ENCODE results near the gene TBC1D2B.

The TBC1D2B gene

GRCh38 chr15:78069052-78069414 lies 8.5 kb downstream of the TBC1D2B start:
- H3K27ac ChIP-seq (ENCODE audit: low read depth, low read length): no peak overlapping the region
- no peak for DNase-seq
- no peak overlapping the region for H3K4me3 ChIP-seq (ENCODE audit: low read length)
- H3K79me2 ChIP-seq (ENCODE audit: control insufficient read depth, insufficient read depth, low read length): peaks cover 2% of the 10 kb centered on the region
- H3K9ac ChIP-seq (ENCODE audit: low read length): no peak overlapping the region
- H2BK15ac ChIP-seq (replicated peaks; ENCODE audit: low read depth): no peak overlapping the region
- no peak overlapping the region for H2BK120ac ChIP-seq (ENCODE audit: low read depth, low read length)
- no peaks in the 10 kb centered on the region for H3K27me3 ChIP-seq (ENCODE audit: insufficient read depth, low read length, poor library complexity)
- no peak overlapping the region for H4K5ac ChIP-seq (ENCODE audit: low read length)
- H3K18ac ChIP-seq (ENCODE audit: low read length): no peak overlapping the region
- no peak overlapping the region for H3K4ac ChIP-seq (ENCODE audit: low read depth, low read length)
- no peak overlapping the region for H3K56ac ChIP-seq (ENCODE audit: low read length)
- no peak overlapping the region for H3K4me2 ChIP-seq (ENCODE audit: low read length)
- peaks cover 7% of the 10 kb centered on the region for H3K79me1 ChIP-seq (ENCODE audit: low read length)
- H3K23ac ChIP-seq (ENCODE audit: low read length): no peak overlapping the region
- WGBS (ENCODE audit: extremely low coverage, insufficient coverage, low lambda C conversion rate): no CpG with 5 or more reads among the region's 7 CpGs
- H3K36me3 ChIP-seq (ENCODE audit: control insufficient read depth, insufficient read depth, low read length): no peaks in the 10 kb centered on the region
- no peak overlapping the region for H4K8ac ChIP-seq (ENCODE audit: low read depth, low read length)
- H2BK5ac ChIP-seq (ENCODE audit: low read length): no peak overlapping the region
- peaks cover 17% of the 10 kb centered on the region for H3K4me1 ChIP-seq (ENCODE audit: control insufficient read depth, low read depth, low read length)
- no peak overlapping the region for H2AK5ac ChIP-seq (ENCODE audit: low read length)

- no peak overlapping the region for H3K18ac ChIP-seq (ENCODE audit: low read length)
- H3K23ac ChIP-seq (ENCODE audit: low read length): no peak overlapping the region
- H4K8ac ChIP-seq (ENCODE audit: low read depth, low read length): no peak overlapping the region
- H3K4me1 ChIP-seq (ENCODE audit: control insufficient read depth, low read depth, low read length): peaks cover 17% of the 10 kb centered on the region
- no peak overlapping the region for H3K4me3 ChIP-seq (ENCODE audit: low read length)
- no peak for DNase-seq
- H3K56ac ChIP-seq (ENCODE audit: low read length): no peak overlapping the region
- no peak overlapping the region for H2BK5ac ChIP-seq (ENCODE audit: low read length)
- H4K5ac ChIP-seq (ENCODE audit: low read length): no peak overlapping the region
- H2BK120ac ChIP-seq (ENCODE audit: low read depth, low read length): no peak overlapping the region
- no CpG with 5 or more reads among the region's 1 CpG for WGBS (ENCODE audit: extremely low coverage, insufficient coverage, low lambda C conversion rate)
- peaks cover 6% of the 10 kb centered on the region for H3K79me1 ChIP-seq (ENCODE audit: low read length)
- H3K27me3 ChIP-seq (ENCODE audit: insufficient read depth, low read length, poor library complexity): no peaks in the 10 kb centered on the region
- H3K4me2 ChIP-seq (ENCODE audit: low read length): no peak overlapping the region
- H3K4ac ChIP-seq (ENCODE audit: low read depth, low read length): no peak overlapping the region
- H2AK5ac ChIP-seq (ENCODE audit: low read length): no peak overlapping the region
- H3K79me2 ChIP-seq (ENCODE audit: control insufficient read depth, insufficient read depth, low read length): peaks cover 2% of the 10 kb centered on the region
- H2BK15ac ChIP-seq (replicated peaks; ENCODE audit: low read depth): no peak overlapping the region
- H3K9ac ChIP-seq (ENCODE audit: low read length): no peak overlapping the region
- H3K27ac ChIP-seq (ENCODE audit: low read depth, low read length): no peak overlapping the region
- no peaks in the 10 kb centered on the region for H3K36me3 ChIP-seq (ENCODE audit: control insufficient read depth, insufficient read depth, low read length)
These were observed 9.9 kb downstream of the TBC1D2B start for GRCh38 chr15:78067328-78068228.

- Histone ChIP-seq H3K56ac (ENCODE audit: low read length) (no peak overlapping the region), H3K79me2 (ENCODE audit: control insufficient read depth, insufficient read depth, low read length) (peaks cover 2% of the 10 kb centered on the region), H2AK5ac (ENCODE audit: low read length) (no peak overlapping the region), H3K27ac (ENCODE audit: low read depth, low read length) (no peak overlapping the region), H2BK120ac (ENCODE audit: low read depth, low read length) (no peak overlapping the region), H3K27me3 (ENCODE audit: insufficient read depth, low read length, poor library complexity) (no peaks in the 10 kb centered on the region), H2BK5ac (ENCODE audit: low read length) (no peak overlapping the region), H2BK15ac (replicated peaks; ENCODE audit: low read depth) (no peak overlapping the region), H4K8ac (ENCODE audit: low read depth, low read length) (no peak overlapping the region), H3K9ac (ENCODE audit: low read length) (no peak overlapping the region), H4K5ac (ENCODE audit: low read length) (no peak overlapping the region), H3K36me3 (ENCODE audit: control insufficient read depth, insufficient read depth, low read length) (no peaks in the 10 kb centered on the region), H3K23ac (ENCODE audit: low read length) (no peak overlapping the region), H3K4me1 (ENCODE audit: control insufficient read depth, low read depth, low read length) (peaks cover 12% of the 10 kb centered on the region), H3K79me1 (ENCODE audit: low read length) (peaks cover 4% of the 10 kb centered on the region), H3K4me2 (ENCODE audit: low read length) (no peak overlapping the region), H3K18ac (ENCODE audit: low read length) (no peak overlapping the region), H3K4me3 (ENCODE audit: low read length) (no peak overlapping the region), H3K4ac (ENCODE audit: low read depth, low read length) (no peak overlapping the region)
- DNase-seq: no peak
- no CpG with 5 or more reads among the region's 7 CpGs for WGBS (ENCODE audit: extremely low coverage, insufficient coverage, low lambda C conversion rate)
These were observed 11.3 kb downstream of the TBC1D2B start for GRCh38 chr15:78065973-78066946.

GRCh38 chr15:78065284-78065872 lies 12.1 kb downstream of the TBC1D2B start:
- no peaks in the 10 kb centered on the region for H3K27me3 ChIP-seq (ENCODE audit: insufficient read depth, low read length, poor library complexity)
- H2BK120ac ChIP-seq (ENCODE audit: low read depth, low read length): no peak overlapping the region
- H3K18ac ChIP-seq (ENCODE audit: low read length): no peak overlapping the region
- H3K79me2 ChIP-seq (ENCODE audit: control insufficient read depth, insufficient read depth, low read length): peaks cover 2% of the 10 kb centered on the region
- no peak overlapping the region for H3K56ac ChIP-seq (ENCODE audit: low read length)
- no peak overlapping the region for H2AK5ac ChIP-seq (ENCODE audit: low read length)
- no CpG with 5 or more reads among the region's 5 CpGs for WGBS (ENCODE audit: extremely low coverage, insufficient coverage, low lambda C conversion rate)
- H3K4me1 ChIP-seq (ENCODE audit: control insufficient read depth, low read depth, low read length): peaks cover 12% of the 10 kb centered on the region
- no peak overlapping the region for H3K4me3 ChIP-seq (ENCODE audit: low read length)
- H4K5ac ChIP-seq (ENCODE audit: low read length): no peak overlapping the region
- H3K4ac ChIP-seq (ENCODE audit: low read depth, low read length): no peak overlapping the region
- no peak overlapping the region for H3K4me2 ChIP-seq (ENCODE audit: low read length)
- H3K27ac ChIP-seq (ENCODE audit: low read depth, low read length): no peak overlapping the region
- peaks cover 4% of the 10 kb centered on the region for H3K79me1 ChIP-seq (ENCODE audit: low read length)
- no peaks in the 10 kb centered on the region for H3K36me3 ChIP-seq (ENCODE audit: control insufficient read depth, insufficient read depth, low read length)
- no peak overlapping the region for H3K23ac ChIP-seq (ENCODE audit: low read length)
- H2BK15ac ChIP-seq (replicated peaks; ENCODE audit: low read depth): no peak overlapping the region
- H2BK5ac ChIP-seq (ENCODE audit: low read length): no peak overlapping the region
- no peak overlapping the region for H3K9ac ChIP-seq (ENCODE audit: low read length)
- DNase-seq: peak; percentile 65
- no peak overlapping the region for H4K8ac ChIP-seq (ENCODE audit: low read depth, low read length)

- H2BK120ac ChIP-seq (ENCODE audit: low read depth, low read length): no peak overlapping the region
- H3K79me1 ChIP-seq (ENCODE audit: low read length): peaks cover 6% of the 10 kb centered on the region
- no peak overlapping the region for H3K9ac ChIP-seq (ENCODE audit: low read length)
- H3K18ac ChIP-seq (ENCODE audit: low read length): no peak overlapping the region
- H4K5ac ChIP-seq (ENCODE audit: low read length): no peak overlapping the region
- no peak overlapping the region for H3K56ac ChIP-seq (ENCODE audit: low read length)
- H2BK15ac ChIP-seq (replicated peaks; ENCODE audit: low read depth): no peak overlapping the region
- H3K4me1 ChIP-seq (ENCODE audit: control insufficient read depth, low read depth, low read length): peaks cover 7% of the 10 kb centered on the region
- no peak overlapping the region for H3K4me2 ChIP-seq (ENCODE audit: low read length)
- H3K27me3 ChIP-seq (ENCODE audit: insufficient read depth, low read length, poor library complexity): no peaks in the 10 kb centered on the region
- no peak overlapping the region for H3K23ac ChIP-seq (ENCODE audit: low read length)
- H4K8ac ChIP-seq (ENCODE audit: low read depth, low read length): no peak overlapping the region
- H3K4ac ChIP-seq (ENCODE audit: low read depth, low read length): no peak overlapping the region
- no peak for DNase-seq
- no peak overlapping the region for H3K4me3 ChIP-seq (ENCODE audit: low read length)
- H3K36me3 ChIP-seq (ENCODE audit: control insufficient read depth, insufficient read depth, low read length): no peaks in the 10 kb centered on the region
- WGBS (ENCODE audit: extremely low coverage, insufficient coverage, low lambda C conversion rate): no CpG with 5 or more reads among the region's 2 CpGs
- no peak overlapping the region for H2BK5ac ChIP-seq (ENCODE audit: low read length)
- H3K79me2 ChIP-seq (ENCODE audit: control insufficient read depth, insufficient read depth, low read length): peaks cover 2% of the 10 kb centered on the region
- H2AK5ac ChIP-seq (ENCODE audit: low read length): no peak overlapping the region
- no peak overlapping the region for H3K27ac ChIP-seq (ENCODE audit: low read depth, low read length)
These were observed 13.0 kb downstream of the TBC1D2B start for GRCh38 chr15:78064544-78064943.
